Stimulated activated CD4-positive, alpha-beta T cell treated with anti-CD3 and anti-CD28 coated beads, TNF-alpha, amount 100 ng/mL, for 24 hours (primary cell): Measurements from ENCODE around the gene MAPK7.

ENCODE experiments used
- DNase-seq, 3 experiments: peaks; one replicate each; pipeline ENCODE4 v3.0.0-alpha.2; 2020; ENCODE audit warnings: low read depth in 3 of 3

MAPK7 gene

GRCh38 chr17:19415806-19416775 lies 37.8 kb downstream of the MAPK7 start:
- no peak for DNase-seq

GRCh38 chr17:19417611-19418010 lies 39.3 kb downstream of the MAPK7 start:
- no peak for DNase-seq

- no peak for DNase-seq
Observed at GRCh38 chr17:19418251-19418992, 40.1 kb downstream of the MAPK7 start.

GRCh38 chr17:19421219-19421618 lies 42.9 kb downstream of the MAPK7 start:
- DNase-seq = no peak

- DNase-seq = no peak
Observed at GRCh38 chr17:19421926-19422325, 43.6 kb downstream of the MAPK7 start.

- no peak for DNase-seq
Observed at GRCh38 chr17:19424934-19425868, 46.9 kb downstream of the MAPK7 start.

- DNase-seq = no peak
Observed at GRCh38 chr17:19426631-19427030, 48.3 kb downstream of the MAPK7 start.

GRCh38 chr17:19431691-19432090 lies 53.4 kb downstream of the MAPK7 start:
- DNase-seq = no peak
